Measurements from ENCODE around the gene BHLHE23.

The BHLHE23 gene

DNA sequence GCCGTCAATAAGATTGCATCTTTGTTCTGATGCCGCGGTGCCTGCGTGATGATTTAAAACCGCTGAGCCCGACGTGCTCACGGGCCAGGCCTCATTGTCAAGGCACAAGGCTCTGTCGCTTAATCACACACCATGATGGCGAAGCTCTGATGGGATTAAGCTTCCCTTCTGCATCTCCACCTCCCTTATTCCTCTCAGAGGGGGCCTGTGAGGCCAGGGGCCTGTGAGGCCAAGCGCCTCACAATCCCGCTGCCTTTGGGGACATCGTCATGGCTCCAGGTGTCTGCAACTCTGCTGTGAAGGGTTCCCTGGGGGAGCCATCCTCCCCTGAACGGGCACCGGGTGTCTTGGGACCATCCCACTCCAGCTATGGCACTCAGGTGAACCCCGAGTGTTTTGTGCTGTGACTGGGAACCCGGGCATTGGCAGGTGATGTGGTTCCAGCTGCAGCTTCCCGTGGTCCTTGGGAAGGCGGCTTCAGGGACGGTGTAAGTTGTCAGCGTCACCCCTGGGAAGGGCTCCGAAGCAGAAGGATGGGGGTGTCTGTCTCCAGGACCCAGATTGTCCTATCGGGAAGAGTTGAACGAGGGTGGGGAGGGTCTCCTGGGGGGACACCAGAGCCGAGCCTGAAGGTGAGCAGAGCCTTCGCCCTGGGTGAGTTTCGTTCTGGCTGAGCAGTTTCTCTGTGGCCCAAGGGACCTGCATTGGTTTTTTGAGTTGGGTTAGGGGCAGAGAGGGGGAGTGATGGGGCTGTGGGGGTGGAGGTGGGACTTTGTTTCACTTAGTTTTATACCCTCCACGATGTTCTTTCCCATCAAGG is 18.0 kb upstream of the BHLHE23 start:
- no peak for DNase-seq

DNA sequence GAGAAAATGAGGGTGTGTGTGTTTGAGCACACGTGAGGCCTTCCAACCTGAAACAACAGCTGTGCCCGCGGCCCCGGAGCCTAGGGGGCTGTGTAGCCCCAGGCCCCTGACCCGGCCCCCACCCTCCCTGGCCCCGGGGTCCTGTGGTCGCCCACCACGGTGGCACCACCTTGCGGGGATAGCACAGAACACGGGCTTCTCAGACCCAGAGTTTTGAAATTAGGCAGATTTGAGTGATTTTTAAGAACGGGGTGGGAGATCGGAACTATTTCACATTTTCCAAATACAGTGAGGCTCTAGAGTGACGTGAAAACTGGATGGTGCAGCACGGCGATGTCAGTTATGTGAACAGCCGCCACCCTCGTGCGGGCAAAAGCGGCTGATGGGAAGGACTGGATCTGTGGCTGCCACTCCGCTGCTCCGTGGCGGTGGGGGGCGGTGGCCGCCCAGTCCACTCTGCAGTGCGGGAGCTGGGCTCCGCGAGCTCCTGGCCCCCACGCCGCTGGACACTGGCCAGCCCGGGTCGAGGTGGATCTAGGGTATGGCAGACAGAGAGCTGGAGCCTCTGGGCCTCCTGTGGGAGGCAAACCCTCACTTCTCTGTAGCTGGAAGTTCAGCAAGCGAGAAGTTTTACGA is 17.3 kb upstream of the BHLHE23 start:
- DNase-seq: no peak

DNA sequence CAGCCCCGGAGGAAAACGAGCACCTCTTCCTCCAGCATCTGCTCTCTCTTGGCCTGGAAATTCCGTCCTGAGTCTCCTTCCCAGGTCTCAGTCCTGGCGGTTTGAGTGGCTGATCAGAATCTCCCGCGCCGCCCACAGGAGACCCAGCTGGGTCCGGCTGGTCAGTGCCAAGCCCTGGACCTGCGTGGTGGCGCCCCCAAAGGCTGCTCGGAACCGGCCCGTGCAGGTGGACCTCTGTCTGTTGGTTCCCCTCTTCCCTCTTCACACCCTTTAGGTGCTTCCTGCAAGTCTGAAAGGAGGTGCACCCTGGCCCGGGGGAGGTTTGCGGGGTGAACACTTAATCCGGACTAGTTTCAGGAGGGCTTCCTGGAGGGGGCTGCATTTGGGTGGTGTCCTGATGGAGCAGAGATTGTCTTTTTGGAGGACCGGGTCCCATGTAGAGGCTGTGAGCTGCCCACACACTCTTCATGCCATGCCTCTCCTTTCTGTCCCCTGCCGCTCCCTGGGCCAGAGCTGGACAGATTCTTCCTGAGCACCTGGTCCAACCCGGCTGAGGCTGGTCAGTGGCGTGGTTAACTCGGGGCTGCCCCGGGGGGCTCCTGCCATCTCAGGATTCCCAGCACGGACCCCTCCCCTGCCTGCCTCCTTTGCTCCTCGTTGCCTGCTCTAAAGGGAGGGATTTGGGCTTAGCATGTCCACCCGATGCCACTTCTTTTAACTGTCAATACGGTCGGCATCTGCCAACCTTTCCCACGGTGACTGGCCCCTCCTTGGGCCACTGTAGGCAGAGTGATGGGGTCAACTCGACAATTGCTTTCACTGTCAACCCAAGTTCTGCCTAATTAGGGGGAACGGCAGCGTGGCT is 16.5 kb upstream of the BHLHE23 start:
- no peak for DNase-seq

GRCh38 chr20:63022501-63022900 is 15.7 kb upstream of the BHLHE23 start:
- no peak for DNase-seq

DNA sequence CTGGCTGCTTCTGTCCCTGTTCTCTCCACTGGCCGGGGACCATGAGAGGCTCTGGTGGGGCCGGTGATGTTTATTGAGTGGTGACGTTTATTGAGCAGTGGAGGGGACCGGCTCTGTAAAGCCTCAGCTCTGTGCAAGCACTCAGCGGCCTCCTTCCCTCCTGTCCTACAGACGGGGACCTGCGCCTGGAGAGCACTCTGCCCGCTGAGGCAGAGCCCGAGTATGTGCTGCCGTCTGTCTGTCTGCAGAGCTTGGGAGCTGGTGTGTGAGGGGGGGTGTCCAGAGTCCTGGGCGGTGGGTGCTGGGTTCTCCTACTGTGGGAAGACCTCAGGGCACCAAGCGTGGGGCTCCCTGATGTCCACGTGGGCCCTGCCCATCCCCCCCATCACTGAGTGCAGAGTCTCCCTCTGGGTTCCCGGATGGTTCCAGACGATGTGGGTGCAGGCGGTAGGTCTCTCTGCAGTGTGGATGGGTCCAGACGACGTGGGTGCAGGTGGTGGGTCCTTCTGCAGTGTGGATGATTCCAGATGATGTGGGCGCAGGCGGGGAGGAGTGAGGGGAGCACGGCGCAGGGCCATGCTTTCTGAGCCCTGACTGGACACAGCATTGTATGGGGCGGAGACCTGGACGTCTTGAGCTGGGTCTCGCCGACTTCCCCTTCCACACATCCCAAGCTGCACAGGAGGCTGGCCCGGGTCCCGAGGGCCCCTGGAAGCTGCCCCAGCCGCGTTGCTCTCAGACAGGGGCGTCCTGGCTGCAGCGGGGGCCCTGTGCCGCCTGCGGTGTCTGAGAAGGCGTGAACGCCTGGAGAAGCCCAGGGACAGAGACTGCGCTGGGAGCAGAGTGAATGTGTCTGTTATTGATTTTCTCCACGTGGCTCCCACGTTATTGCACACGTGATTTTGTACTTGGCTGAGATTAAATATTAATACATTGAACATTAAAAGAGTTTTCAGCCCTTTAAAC is 14.9 kb upstream of the BHLHE23 start:
- no peak for DNase-seq

DNA sequence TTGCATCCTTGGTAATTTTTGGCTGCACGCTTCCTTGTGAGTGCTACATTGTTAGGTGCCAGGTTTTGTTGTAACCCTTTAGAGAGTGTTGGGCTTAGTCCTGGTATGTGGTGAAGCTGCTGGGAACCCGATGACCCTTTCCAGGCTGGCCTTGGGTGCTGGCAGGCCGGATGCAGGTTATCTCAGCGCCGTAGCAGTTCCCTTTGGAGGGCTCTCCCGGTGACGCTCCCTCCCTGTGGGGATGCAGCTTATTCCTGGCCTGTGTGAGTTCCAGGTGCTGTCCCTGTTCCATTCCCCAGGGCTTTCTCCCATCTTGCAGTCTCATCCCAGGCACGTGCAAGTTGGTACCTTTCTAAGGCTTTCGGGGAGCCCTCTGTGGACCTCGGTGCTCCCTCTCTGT is 13.9 kb upstream of the BHLHE23 start:
- no peak for DNase-seq

GRCh38 chr20:63017826-63018411 is 11.2 kb upstream of the BHLHE23 start:
- DNase-seq: no peak

GRCh38 chr20:63017076-63017825 is 10.5 kb upstream of the BHLHE23 start:
- DNase-seq: no peak

GRCh38 chr20:63016514-63017075 is 9.8 kb upstream of the BHLHE23 start:
- DNase-seq: no peak

- DNase-seq: no peak
Measured at GRCh38 chr20:63015662-63016361, 9.0 kb upstream of the BHLHE23 start.

GRCh38 chr20:63015147-63015661 is 8.4 kb upstream of the BHLHE23 start:
- no peak for DNase-seq

DNA sequence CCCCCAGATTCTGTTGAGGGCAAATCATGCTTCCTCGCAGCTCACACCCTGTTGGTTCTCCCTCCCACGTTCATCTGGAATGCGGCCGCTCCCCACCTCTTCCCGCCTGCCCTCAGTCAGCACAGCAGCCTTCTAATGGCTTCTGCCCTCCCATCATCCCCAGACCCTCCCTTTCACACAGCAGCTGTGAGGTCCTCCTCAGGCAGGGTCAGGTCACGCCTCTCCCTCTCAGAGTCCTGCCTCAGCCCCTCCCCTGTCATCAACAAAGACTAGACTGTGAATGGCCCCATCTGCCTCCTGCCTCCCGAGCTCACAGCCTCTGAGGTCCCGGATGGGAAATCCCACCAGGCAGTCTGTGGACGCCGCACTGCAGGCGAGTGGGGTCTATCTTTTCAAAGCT is 7.9 kb upstream of the BHLHE23 start:
- DNase-seq: no peak

GRCh38 chr20:63014287-63014686 is 7.5 kb upstream of the BHLHE23 start:
- DNase-seq: no peak

DNA sequence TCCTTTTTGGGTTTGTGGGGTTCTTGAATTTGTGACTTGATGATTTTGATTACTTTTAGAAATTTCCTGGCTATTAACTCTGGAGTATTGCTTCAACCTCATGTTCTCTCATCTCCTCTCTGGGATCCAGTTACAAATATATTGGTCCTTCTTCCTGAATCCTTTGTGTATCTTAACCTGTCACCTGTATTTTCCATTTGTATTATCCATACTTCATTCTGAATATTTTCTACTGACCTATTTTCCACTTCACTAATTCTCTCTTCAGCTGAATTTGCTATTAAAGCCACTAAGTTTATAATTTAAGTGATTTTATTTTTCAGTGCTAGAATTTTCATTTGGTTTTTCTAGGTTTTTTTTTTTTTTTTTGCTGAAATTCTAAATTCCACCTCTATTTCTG is 6.4 kb upstream of the BHLHE23 start:
- no peak for DNase-seq

DNA sequence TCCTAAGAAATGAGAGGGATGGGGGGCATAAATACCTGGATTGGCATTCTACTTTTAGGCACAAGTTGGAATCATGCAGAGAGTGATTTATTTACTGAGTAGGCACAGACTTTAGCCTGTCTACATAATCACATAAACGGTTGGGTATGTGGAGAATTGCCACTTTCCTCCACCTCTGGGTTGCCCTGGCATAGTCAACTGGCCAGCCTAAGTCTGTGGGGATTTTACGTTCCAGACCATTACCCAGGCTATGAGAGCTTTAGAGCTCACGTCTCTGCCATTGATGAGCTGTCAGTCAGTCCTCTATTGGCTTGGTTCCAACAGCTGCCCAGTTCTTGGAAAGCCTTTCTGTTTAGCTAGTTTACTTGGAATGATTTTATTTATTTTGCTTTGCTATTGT is 5.0 kb upstream of the BHLHE23 start:
- DNase-seq: no peak

GRCh38 chr20:63009988-63010769 is 3.4 kb upstream of the BHLHE23 start:
- peak; percentile 17 to 51 (median 22) for DNase-seq

DNA sequence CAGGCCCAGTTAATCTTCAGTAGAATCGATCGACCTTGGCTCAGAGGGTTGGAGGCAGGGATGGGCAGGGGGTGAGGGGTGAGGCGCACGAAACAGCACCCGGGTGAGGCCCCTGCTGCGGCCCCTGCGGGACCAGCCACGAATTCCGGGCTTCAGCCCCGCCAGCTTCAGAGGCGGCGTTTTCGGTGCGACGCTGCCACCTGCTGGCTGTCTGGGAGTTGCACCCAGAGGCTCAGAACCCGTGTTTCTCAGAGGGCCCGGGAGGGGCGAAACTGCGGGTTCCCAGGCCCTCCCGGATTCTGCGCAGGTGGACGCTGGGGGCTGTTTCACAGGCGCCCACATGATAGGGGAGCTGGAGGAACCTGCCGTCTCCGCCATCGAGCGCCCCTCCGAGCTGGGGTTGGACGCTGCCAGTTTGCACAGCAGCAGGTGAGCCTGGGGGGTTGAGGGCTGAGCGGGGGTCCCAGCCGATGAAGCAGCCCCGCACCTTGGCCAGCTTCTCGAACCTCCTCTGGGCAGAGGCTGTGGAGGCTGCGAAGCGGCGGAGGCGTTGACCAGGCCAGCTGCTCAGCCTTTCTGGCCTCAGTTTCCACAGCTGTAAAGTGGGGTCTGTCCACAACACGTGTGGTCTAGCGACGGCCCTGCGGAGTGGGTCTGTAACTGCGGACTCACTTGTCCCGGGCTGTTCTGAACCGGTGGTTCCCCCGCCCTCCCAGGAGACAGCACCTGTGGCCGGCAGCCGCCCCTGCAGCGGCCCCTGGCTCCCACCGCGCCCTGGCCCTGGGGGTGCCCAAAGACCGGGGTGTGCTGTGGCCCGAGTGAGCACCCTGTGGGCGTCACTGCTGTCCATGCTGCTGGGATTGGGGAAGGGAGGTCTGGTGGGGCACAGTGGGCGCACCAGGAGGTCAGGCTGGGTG is 2.5 kb upstream of the BHLHE23 start:
- DNase-seq: peak; percentile 68 to 81 (median 77)

GRCh38 chr20:63008541-63009044 is 1.8 kb upstream of the BHLHE23 start:
- DNase-seq: no peak

Measured in activated naive CD4-positive, alpha-beta T cell (primary cell).